Activated T-helper 2 cell treated with anti-CD3 and anti-CD28 coated beads, Interferon-gamma antibody, Interleukin-2, Interleukin-4, amounts not matched to agents 10 μg/mL and 5 μg/mL and 100 μg/mL, durations not matched to agents 14 hours and 24 hours and 36 hours (primary cell): ENCODE measurements around the gene EGFR. TPM values are rescaled to one million over a fixed set of nuclear protein-coding genes. Genes with fewer than 3 reads are reported as not detected.

ENCODE experiments used
- DNase-seq: peaks from one replicate; pipeline ENCODE4 v3.0.0; 2021; ENCODE audit warnings: low spot score
- H3K27ac Mint-ChIP-seq: one replicate; pipeline ENCODE4 v1.8.0; 2021; ENCODE audit warnings: mixed read lengths
- H3K27me3 Mint-ChIP-seq: one replicate; pipeline ENCODE4 v1.8.0; 2021; ENCODE audit warnings: low read depth, mixed read lengths
- H3K36me3 Mint-ChIP-seq: one replicate; pipeline ENCODE4 v1.8.0; 2021; ENCODE audit warnings: low read depth, mixed read lengths
- H3K4me1 Mint-ChIP-seq: one replicate; pipeline ENCODE4 v1.8.0; 2021; ENCODE audit warnings: low read depth, mixed read lengths
- H3K4me3 Mint-ChIP-seq: one replicate; pipeline ENCODE4 v1.8.0; 2021; ENCODE audit warnings: low read depth, mild to moderate bottlenecking, moderate library complexity, mixed read lengths
- H3K9me3 Mint-ChIP-seq: one replicate; pipeline ENCODE4 v1.8.0; 2021; ENCODE audit warnings: mixed read lengths
- intact Hi-C: fragments of 100-400 bp; cut with micrococcal nuclease; formaldehyde crosslinking; loops from one replicate; pipeline ENCODE4 v1.15.1; 2023
- total RNA-seq: library from RNA; stranded (reverse); gene quantifications from 2 replicates; pipeline ENCODE4 v1.2.3, GENCODE V29; 2022

Gene EGFR
- total RNA-seq, 1 donor from 2014 or later = not detected

DNA sequence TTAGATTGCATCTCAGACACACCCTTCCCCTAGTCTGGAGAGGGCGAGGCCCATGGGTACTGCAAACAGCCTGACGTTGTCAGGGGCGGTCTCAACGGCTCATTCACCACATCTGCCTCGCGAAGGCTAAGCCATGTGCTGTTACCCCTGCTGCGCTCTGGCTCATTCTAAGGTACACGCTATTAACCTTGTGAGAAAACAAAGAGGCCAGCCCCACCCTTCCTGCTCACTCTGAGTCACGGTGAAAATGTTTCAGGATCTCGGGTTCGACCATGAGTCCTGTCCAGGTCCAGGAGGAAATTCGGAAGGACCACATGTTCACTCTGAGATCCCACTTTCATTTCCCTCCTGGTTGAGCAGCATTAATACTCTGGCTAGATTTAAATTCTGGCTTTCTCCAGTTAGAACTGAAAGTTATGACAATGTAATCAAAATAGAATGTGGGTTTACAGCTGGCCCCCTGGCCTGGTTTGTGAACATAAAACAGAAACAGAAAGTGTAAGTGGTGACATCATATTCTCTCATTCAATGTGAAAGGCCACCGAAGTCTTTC is 55.2 kb downstream of the EGFR start:
- Mint-ChIP-seq H3K4me3 (peak overlapping the region; percentile 4), H3K27me3 (peaks cover 16% of the 10 kb centered on the region), H3K27ac (peak overlapping the region; percentile 25), H3K36me3 (no peaks in the 10 kb centered on the region), H3K9me3 (no peaks in the 10 kb centered on the region), H3K4me1 (peaks cover 14% of the 10 kb centered on the region)
- intact Hi-C loops = loop anchor here (1.0 to 5.0 kb wide), 2 partner anchors 58 to 78 kb away; no protein-coding TSS in a partner anchor
- DNase-seq = peak; percentile 46

DNA sequence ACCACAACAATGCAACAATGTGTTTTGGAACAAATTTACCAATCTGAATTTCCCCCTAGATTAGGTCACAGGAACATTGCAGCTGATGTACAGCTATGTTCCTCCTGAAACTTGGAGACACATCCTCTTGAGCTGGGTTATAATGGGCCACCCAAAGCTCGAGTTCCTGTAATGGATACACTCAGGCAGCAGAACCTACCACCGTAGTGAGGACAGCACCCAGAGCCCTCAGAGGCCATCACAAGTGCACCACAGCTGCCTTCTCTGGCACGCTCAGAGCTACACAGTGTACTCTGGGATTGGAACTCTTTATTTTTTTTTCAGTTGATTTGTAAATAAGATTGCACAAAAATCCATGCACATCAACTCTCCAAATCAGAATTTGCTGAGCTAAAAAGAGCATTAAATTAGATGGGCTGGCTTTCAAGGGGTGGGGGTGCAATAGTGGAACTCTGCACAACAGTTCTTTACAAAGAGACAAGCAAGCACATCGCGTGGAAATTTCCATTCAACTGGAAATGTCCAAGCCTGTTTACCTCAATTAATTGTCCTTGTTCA is 56.7 kb downstream of the EGFR start:
- Mint-ChIP-seq H3K36me3 (no peaks in the 10 kb centered on the region), H3K9me3 (no peaks in the 10 kb centered on the region), H3K4me1 (peaks cover 14% of the 10 kb centered on the region), H3K27ac (no peak overlapping the region), H3K27me3 (peaks cover 7% of the 10 kb centered on the region), H3K4me3 (no peak overlapping the region)
- no peak for DNase-seq
- intact Hi-C loops = no loop called here

DNA sequence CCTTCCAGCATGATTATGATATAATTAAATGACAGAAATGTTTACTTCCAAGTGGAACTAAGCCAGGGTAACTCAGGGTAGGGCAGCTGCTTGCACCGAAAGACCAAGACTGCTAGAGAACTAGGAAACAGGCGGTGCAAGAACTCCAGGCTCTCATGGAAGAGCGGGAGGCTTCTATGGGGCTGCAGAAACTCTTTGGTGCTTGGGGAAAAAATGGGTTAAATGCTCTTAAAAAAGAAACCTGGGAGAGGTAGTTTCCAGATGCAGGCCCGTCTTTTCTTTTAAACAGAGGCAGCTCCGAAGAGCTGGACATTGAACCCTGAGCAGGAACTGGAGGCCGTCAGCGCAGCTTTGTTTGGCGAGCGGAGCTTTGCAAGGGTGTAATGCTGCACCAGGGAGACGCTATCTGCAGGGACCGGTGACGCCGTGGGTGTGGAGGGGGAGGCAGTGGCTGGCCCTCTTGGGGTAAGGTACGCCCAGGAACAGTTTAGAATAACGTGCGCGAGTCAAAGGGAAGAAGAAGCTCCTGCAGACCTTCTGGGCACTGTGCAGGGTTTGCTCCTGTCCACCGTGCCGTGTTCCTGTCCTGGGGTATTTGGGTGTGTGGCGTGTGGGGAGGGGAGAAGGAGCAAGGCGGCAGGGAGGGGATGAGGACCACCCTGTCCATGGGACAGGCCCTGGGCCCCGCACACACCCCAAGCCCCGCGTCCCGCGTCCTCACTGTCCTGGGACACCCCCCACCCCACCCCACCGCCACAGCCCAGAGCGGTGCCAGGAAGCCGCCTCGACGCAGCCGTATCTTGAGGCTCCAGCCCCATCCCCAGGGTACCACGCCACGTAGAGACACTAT is 59.0 kb downstream of the EGFR start:
- Mint-ChIP-seq H3K4me3 (no peak overlapping the region), H3K36me3 (no peaks in the 10 kb centered on the region), H3K27ac (no peak overlapping the region), H3K4me1 (peaks cover 14% of the 10 kb centered on the region), H3K27me3 (peaks cover 7% of the 10 kb centered on the region), H3K9me3 (no peaks in the 10 kb centered on the region)
- intact Hi-C loops = no loop called here
- no peak for DNase-seq

DNA sequence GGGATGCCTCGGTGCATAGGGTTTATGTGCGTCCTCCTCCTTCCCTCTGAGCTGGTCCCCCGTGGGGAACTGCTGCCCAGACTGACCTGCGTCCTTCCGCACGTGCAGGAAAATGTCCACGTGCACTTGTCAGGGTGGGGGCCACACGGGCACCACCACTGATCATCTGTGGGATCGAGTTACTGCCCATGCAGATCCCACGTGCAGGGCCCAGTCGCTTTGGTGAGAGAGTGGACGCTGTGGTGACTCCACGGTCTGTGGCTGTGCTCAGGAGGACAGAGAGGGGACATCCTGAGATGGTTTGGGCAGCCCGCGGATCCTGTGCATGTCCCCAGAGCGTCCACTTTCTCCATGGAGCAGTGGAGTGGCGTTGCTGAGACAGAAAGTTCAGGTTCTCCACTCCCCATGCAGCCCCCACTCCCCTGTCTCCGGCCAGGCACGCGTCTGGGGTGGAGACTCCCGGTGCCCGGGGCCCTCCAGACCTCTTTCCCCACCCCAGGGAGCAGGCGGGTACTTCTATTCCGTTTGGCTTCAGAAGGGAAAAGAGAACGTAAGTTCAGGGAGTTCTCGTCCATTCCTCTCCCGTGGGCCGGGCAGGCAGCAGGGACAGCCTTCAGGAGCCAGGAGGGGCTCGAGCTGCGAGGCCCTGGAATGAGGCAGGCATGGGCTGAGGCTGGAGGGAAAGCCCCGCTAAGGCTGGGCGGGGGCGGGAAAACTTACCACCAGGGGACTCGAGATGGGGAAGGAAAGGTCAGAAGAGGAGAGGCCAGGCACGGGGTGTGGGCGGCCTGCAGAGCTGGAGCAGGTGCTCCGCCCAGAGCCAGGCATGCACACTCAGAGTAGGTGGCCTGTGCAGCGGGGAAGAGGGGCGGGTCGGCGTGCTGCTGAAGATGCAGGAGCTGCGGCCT is 59.9 kb downstream of the EGFR start:
- H3K9me3 Mint-ChIP-seq = no peaks in the 10 kb centered on the region
- intact Hi-C loops = no loop called here
- peaks cover 6% of the 10 kb centered on the region for H3K27me3 Mint-ChIP-seq
- DNase-seq = no peak
- H3K4me1 Mint-ChIP-seq = peaks cover 7% of the 10 kb centered on the region
- H3K36me3 Mint-ChIP-seq = no peaks in the 10 kb centered on the region
- no peak overlapping the region for H3K4me3 Mint-ChIP-seq
- no peak overlapping the region for H3K27ac Mint-ChIP-seq

DNA sequence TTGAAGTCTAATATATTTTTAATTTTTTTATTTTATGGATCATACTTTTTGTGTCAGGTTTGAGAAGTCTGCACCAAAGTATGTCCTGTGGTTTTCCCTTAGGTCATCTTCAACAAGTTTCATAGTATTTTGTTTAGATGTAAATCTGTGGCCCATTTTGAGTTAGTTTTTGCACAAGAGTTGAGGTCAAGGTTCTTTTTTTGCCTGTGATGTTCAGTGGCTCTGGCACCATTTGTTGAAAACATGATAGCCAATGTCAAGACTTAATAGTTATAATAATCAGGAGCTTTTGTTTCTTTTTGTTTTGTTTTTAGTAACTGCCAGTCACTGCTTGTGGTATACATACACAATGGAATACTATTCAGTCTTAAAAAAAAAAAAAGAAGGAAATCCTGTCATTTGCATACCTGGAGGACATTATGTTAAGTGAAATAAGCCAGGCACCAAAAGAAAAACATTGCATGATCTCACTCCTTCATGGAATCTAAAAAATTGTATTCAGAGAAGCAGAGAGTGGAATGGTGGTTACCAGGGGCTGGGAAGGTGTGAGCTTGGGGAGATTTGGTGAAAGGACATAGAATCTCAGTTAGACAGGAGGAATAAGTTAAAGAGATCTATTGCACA is 61.3 kb downstream of the EGFR start:
- no peaks in the 10 kb centered on the region for H3K36me3 Mint-ChIP-seq
- no peak for DNase-seq
- no peak overlapping the region for H3K27ac Mint-ChIP-seq
- H3K4me3 Mint-ChIP-seq = no peak overlapping the region
- peaks cover 4% of the 10 kb centered on the region for H3K4me1 Mint-ChIP-seq
- intact Hi-C loops = no loop called here
- peaks cover 13% of the 10 kb centered on the region for H3K27me3 Mint-ChIP-seq
- H3K9me3 Mint-ChIP-seq = no peaks in the 10 kb centered on the region

DNA sequence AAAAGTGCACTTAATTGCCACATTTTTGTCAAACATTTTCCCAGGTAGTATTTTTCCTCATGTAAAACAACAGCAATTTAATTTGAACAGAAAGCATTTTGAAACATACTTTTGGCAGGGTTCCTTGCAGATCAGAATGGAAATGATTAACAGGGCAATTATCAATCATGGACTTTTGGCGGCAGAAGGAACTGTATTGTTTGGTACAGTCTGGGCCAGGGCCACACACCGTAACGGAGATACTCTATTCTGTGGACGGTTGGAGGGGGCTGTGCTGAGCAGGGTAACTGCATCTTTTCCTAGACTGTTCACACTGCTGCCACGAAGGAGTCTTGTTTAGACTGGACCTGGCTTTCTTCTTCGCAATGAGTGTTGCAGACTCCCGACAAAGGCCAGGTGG is 62.3 kb downstream of the EGFR start:
- no peaks in the 10 kb centered on the region for H3K9me3 Mint-ChIP-seq
- peaks cover 18% of the 10 kb centered on the region for H3K27me3 Mint-ChIP-seq
- H3K4me1 Mint-ChIP-seq = peaks cover 6% of the 10 kb centered on the region
- no peaks in the 10 kb centered on the region for H3K36me3 Mint-ChIP-seq
- intact Hi-C loops = no loop called here
- no peak overlapping the region for H3K27ac Mint-ChIP-seq
- no peak for DNase-seq
- H3K4me3 Mint-ChIP-seq = no peak overlapping the region

DNA sequence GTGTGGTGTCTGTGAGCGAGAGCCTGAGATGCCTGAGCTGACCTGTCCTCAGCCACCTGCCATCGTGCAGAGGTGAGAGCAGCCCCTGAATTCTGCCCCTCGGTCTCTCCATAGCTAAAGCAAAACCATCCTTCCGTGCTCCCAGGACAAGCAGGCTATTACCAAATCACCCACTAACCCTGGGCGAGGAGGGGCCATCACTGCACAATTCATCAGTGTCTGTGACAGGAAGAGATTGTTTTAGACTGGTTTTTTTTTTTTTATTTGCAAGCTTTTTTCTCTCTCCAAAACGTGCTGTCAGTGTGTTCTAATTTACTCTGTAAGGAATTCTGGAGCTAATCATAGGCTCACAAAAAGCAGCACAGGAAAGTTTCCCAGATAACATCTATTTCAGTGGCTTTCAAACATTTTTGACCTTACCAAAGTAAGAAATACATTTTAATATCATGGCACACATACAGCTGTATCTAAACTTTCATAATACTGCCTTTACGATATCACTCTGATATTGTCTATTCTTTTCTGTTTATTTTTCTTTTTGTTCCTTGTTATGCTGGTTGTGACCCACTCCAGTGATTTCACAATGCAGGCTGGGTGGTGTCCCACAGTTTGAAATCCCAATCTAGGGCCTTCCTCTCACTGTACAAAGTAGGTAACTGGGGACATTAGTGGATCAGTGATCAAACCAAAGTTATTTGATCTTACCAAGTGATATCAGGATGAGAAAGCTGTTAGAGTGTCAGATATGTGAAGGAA is 62.8 kb downstream of the EGFR start:
- Mint-ChIP-seq H3K36me3 (no peaks in the 10 kb centered on the region), H3K27ac (no peak overlapping the region), H3K4me1 (peaks cover 12% of the 10 kb centered on the region), H3K9me3 (no peaks in the 10 kb centered on the region), H3K27me3 (peaks cover 18% of the 10 kb centered on the region), H3K4me3 (no peak overlapping the region)
- DNase-seq = no peak
- intact Hi-C loops = no loop called here

DNA sequence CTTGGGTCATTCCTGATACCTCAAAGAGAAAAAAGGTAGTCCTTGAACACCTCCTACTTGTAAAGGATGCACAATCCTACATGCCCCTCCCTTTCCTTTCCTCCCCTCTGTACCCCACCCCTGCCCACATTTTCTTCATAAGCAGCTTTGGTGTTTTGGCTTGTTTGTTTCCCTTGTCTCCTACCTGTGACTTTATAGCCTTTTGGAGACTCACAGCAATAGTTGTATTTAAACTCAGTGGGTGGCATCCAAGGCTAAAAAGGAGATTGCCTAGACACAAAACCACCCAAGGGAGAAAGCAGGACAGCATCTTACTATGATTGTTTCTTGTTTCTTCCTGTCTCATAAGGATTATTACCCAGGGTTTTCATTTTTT is 63.4 kb downstream of the EGFR start:
- Mint-ChIP-seq H3K9me3 (no peaks in the 10 kb centered on the region), H3K4me1 (peaks cover 14% of the 10 kb centered on the region), H3K27ac (no peak overlapping the region), H3K4me3 (no peak overlapping the region), H3K27me3 (peaks cover 18% of the 10 kb centered on the region), H3K36me3 (no peaks in the 10 kb centered on the region)
- intact Hi-C loops = no loop called here
- no peak for DNase-seq

DNA sequence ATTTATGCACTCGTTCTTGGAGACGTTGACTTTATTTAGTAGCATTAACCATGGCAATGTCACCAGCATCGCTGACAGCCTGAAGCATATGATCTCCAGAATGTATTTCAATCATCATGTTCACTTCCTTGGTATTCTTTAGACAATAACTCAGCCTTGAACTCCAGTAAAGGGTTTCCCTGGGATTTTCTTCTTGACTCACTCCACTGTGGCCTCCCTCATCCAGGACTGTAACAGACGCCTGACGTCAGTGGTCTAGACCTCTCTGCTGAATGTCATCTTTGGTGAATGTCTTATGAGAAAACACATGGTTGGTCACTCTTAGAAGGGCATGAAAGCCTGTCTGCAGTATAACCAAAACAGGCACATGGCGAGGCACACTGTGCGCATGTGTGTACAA is 64.4 kb downstream of the EGFR start:
- no peak overlapping the region for H3K27ac Mint-ChIP-seq
- no peak for DNase-seq
- no peak overlapping the region for H3K4me3 Mint-ChIP-seq
- peaks cover 14% of the 10 kb centered on the region for H3K4me1 Mint-ChIP-seq
- peaks cover 18% of the 10 kb centered on the region for H3K27me3 Mint-ChIP-seq
- no peaks in the 10 kb centered on the region for H3K9me3 Mint-ChIP-seq
- no peaks in the 10 kb centered on the region for H3K36me3 Mint-ChIP-seq
- intact Hi-C loops = no loop called here

DNA sequence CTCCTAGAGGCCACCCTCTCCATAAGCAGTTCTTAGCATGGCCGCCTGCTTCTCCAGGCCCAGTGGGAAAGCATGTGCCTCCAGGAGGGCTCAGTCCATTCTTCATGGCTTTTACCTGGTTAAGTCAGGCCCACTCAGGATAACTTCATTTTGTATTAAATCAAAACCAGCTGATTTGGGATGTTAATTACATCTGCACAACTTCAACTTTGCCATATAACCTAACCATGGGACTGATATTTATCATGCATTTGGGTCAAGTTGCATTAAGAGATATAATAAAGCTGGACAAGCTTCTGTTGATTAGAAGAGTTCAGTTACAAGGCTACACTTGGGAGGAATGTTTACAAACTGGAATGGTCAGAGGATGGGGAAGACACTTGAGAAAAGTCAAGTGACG is 65.5 kb downstream of the EGFR start:
- no peaks in the 10 kb centered on the region for H3K36me3 Mint-ChIP-seq
- DNase-seq = no peak
- no peaks in the 10 kb centered on the region for H3K9me3 Mint-ChIP-seq
- no peak overlapping the region for H3K4me3 Mint-ChIP-seq
- intact Hi-C loops = no loop called here
- H3K4me1 Mint-ChIP-seq = peaks cover 14% of the 10 kb centered on the region
- peaks cover 19% of the 10 kb centered on the region for H3K27me3 Mint-ChIP-seq
- no peak overlapping the region for H3K27ac Mint-ChIP-seq

DNA sequence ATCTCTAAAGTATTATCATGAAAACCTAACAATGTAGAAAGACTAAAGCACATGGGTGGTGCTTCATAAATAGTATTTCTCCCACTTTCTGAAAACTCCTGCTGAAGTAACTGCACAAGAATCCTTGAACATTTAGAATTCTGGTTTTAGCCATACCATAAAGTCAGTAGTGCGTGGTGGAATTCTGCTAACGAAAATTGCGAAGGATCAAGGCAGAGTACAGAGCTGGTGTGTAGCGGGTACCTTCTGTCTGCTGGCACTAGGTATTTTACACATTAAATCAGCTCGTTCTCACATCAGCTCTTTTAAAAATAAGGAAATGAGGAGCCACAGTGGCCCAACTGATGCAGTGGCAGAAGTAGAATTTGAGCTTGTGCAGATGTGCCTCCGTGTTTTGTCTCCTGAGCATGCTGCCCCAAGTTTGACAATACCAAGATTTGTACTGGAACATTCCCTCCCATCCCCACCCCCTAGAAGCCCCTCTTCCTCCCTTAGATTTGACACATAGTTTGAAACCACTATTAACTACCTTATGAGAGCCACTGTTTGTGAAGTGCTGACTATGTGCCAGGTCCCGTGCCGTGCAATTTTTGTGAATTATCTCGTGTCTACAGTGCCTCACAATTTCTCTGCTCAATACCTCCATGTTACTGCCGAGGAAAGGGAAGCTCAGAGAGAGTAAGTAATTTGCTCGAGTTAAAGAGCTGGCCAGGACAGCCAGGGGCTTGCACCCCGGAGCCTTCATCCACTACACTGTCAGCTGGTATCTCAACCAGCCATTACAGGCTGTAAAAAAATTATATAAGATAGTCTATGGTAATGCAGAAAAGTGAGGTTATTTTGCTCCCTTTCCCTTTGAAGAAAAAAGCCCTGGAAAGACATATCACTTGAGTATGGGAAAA is 66.9 kb downstream of the EGFR start:
- intact Hi-C loops = loop anchor here (5.0 kb wide), 1 partner anchor 88 kb away; no protein-coding TSS in a partner anchor

More for the DNA sequence above, 66.9 kb downstream of the EGFR start:
- DNase-seq = no peak
- peaks cover 14% of the 10 kb centered on the region for H3K4me1 Mint-ChIP-seq
- no peak overlapping the region for H3K4me3 Mint-ChIP-seq
- no peaks in the 10 kb centered on the region for H3K36me3 Mint-ChIP-seq
- H3K27ac Mint-ChIP-seq = no peak overlapping the region
- no peaks in the 10 kb centered on the region for H3K9me3 Mint-ChIP-seq
- H3K27me3 Mint-ChIP-seq = peaks cover 24% of the 10 kb centered on the region
